ENCODE measurements around the gene KLHL29. TPM values are rescaled to one million over a fixed set of nuclear protein-coding genes. Genes with fewer than 3 reads are reported as not detected.
"Not testable (repeated sequence)": the region's sequence is repeated elsewhere in the genome, so short reads cannot be mapped to it uniquely, and the experiment has no call there.

The KLHL29 gene
- total RNA-seq, 1 donor from 2014 or later = 8.0 TPM

- no peak overlapping the region for H3K27ac Mint-ChIP-seq (ENCODE audit: unreplicated experiment)
- no peak for TF ChIP-seq CTCF (IDR thresholded peaks at IDR 0.05)
- DNase-seq (ENCODE audit: low spot score) = no peak
- H3K4me1 Mint-ChIP-seq (ENCODE audit: low read depth) = peaks cover 30% of the 10 kb centered on the region
- H3K4me3 Mint-ChIP-seq (ENCODE audit: unreplicated experiment) = peak overlapping the region; percentile 90
- no peaks in the 10 kb centered on the region for H3K9me3 Mint-ChIP-seq (ENCODE audit: low read depth)
- H3K36me3 Mint-ChIP-seq (ENCODE audit: low read depth) = no peaks in the 10 kb centered on the region
- peaks cover 2% of the 10 kb centered on the region for H3K27me3 Mint-ChIP-seq (ENCODE audit: low read depth)
These were observed 2.2 kb downstream of the KLHL29 start for GRCh38 chr2:23387221-23387550.

- no peak overlapping the region for H3K27ac Mint-ChIP-seq (ENCODE audit: unreplicated experiment)
- H3K36me3 Mint-ChIP-seq (ENCODE audit: low read depth) = no peaks in the 10 kb centered on the region
- H3K4me1 Mint-ChIP-seq (ENCODE audit: low read depth) = peaks cover 30% of the 10 kb centered on the region
- H3K27me3 Mint-ChIP-seq (ENCODE audit: low read depth) = no peaks in the 10 kb centered on the region
- H3K4me3 Mint-ChIP-seq (ENCODE audit: unreplicated experiment) = no peak overlapping the region
- no peaks in the 10 kb centered on the region for H3K9me3 Mint-ChIP-seq (ENCODE audit: low read depth)
- DNase-seq (ENCODE audit: low spot score) = no peak
- TF ChIP-seq CTCF (IDR thresholded peaks at IDR 0.05) = no peak
These were observed 2.9 kb downstream of the KLHL29 start for GRCh38 chr2:23387845-23388244.

- H3K27me3 Mint-ChIP-seq (ENCODE audit: low read depth) = no peaks in the 10 kb centered on the region
- DNase-seq (ENCODE audit: low spot score) = no peak
- TF ChIP-seq CTCF (IDR thresholded peaks at IDR 0.05) = no peak
- H3K4me3 Mint-ChIP-seq (ENCODE audit: unreplicated experiment) = no peak overlapping the region
- peaks cover 33% of the 10 kb centered on the region for H3K4me1 Mint-ChIP-seq (ENCODE audit: low read depth)
- no peaks in the 10 kb centered on the region for H3K9me3 Mint-ChIP-seq (ENCODE audit: low read depth)
- no peak overlapping the region for H3K27ac Mint-ChIP-seq (ENCODE audit: unreplicated experiment)
- H3K36me3 Mint-ChIP-seq (ENCODE audit: low read depth) = no peaks in the 10 kb centered on the region
These were observed 3.3 kb downstream of the KLHL29 start for GRCh38 chr2:23388294-23388693.

GRCh38 chr2:23388756-23389514 is 4.0 kb downstream of the KLHL29 start:
- no peak for TF ChIP-seq CTCF (IDR thresholded peaks at IDR 0.05)
- no peak for DNase-seq (ENCODE audit: low spot score)
- H3K4me3 Mint-ChIP-seq (ENCODE audit: unreplicated experiment) = no peak overlapping the region

GRCh38 chr2:23390152-23390551 is 5.2 kb downstream of the KLHL29 start:
- no peaks in the 10 kb centered on the region for H3K9me3 Mint-ChIP-seq (ENCODE audit: low read depth)
- H3K36me3 Mint-ChIP-seq (ENCODE audit: low read depth) = no peaks in the 10 kb centered on the region
- TF ChIP-seq CTCF (IDR thresholded peaks at IDR 0.05) = no peak
- DNase-seq (ENCODE audit: low spot score) = no peak
- H3K4me3 Mint-ChIP-seq (ENCODE audit: unreplicated experiment) = no peak overlapping the region
- H3K27me3 Mint-ChIP-seq (ENCODE audit: low read depth) = no peaks in the 10 kb centered on the region
- peaks cover 30% of the 10 kb centered on the region for H3K4me1 Mint-ChIP-seq (ENCODE audit: low read depth)
- H3K27ac Mint-ChIP-seq (ENCODE audit: unreplicated experiment) = no peak overlapping the region

More at GRCh38 chr2:23388756-23389514, 4.0 kb downstream of the KLHL29 start:
- H3K4me1 Mint-ChIP-seq (ENCODE audit: low read depth) = peaks cover 35% of the 10 kb centered on the region
- no peaks in the 10 kb centered on the region for H3K27me3 Mint-ChIP-seq (ENCODE audit: low read depth)
- no peaks in the 10 kb centered on the region for H3K36me3 Mint-ChIP-seq (ENCODE audit: low read depth)
- no peaks in the 10 kb centered on the region for H3K9me3 Mint-ChIP-seq (ENCODE audit: low read depth)
- no peak overlapping the region for H3K27ac Mint-ChIP-seq (ENCODE audit: unreplicated experiment)

GRCh38 chr2:23391237-23391736 is 6.3 kb downstream of the KLHL29 start:
- H3K27me3 Mint-ChIP-seq (ENCODE audit: low read depth); DNase-seq (ENCODE audit: low spot score); H3K36me3 Mint-ChIP-seq (ENCODE audit: low read depth); H3K27ac Mint-ChIP-seq (ENCODE audit: unreplicated experiment); H3K9me3 Mint-ChIP-seq (ENCODE audit: low read depth); H3K4me3 Mint-ChIP-seq (ENCODE audit: unreplicated experiment): not testable (repeated sequence)
- peaks cover 28% of the 10 kb centered on the region for H3K4me1 Mint-ChIP-seq (ENCODE audit: low read depth)

All from chondrocyte (in vitro differentiated cells).